B cell (primary cell): Measurements from ENCODE around the gene PYGM. TPM values are rescaled to one million over a fixed set of nuclear protein-coding genes. Genes with fewer than 3 reads are reported as not detected.

Experiments used
- ATAC-seq: fragments of 200-7000 bp; cut with Tn5 transposase; one replicate; pipeline ENCODE4 v1.10.0; 2021; ENCODE audit warnings: low read depth, mild to moderate bottlenecking, moderate number of reproducible peaks, moderate library complexity
- CTCF ChIA-PET: fragments of 350-600 bp; sonication (Branson Sonifier 250); formaldehyde crosslinking; loops from one replicate; lab custom pipeline; 2021; ENCODE audit warnings: antibody characterized with exemption, inconsistent platforms; lab: Charles Lee
- POLR2A ChIA-PET: fragments of 350-600 bp; sonication (Branson Sonifier 250); formaldehyde crosslinking; loops from one replicate; lab custom pipeline; 2021; ENCODE audit warnings: antibody characterized with exemption; lab: Charles Lee
- DNase-seq: peaks from one replicate; pipeline ENCODE4 v3.0.0; 2013
- H2AFZ ChIP-seq: 2 replicates; pipeline ENCODE4 v1.6.1; 2012; ENCODE audit warnings: mild to moderate bottlenecking, low read depth, low read length; ENCODE audit not compliant: insufficient read depth, poor library complexity, severe bottlenecking
- H3K27ac ChIP-seq, 2 donors: 1 replicate in 1 of 2; 2 replicates in 1 of 2; pipeline ENCODE4 v1.5.1; 2012 to 2013; ENCODE audit warnings: low read length in 2 of 2, mild to moderate bottlenecking in 2 of 2, moderate library complexity in 1 of 2
- H3K27me3 ChIP-seq, 4 experiments: fragments of 200-600 bp in 1 of 4; sonication (generic) in 1 of 4; replicated peaks in 1 of 4; 1 replicate in 2 of 4; 2 replicates in 2 of 4; pipeline versions ENCODE4 v1.6.1 to v1.7.0; 2013 to 2016; ENCODE audit warnings: low read length in 3 of 4, mild to moderate bottlenecking in 2 of 4, mixed read lengths in 1 of 4, moderate library complexity in 1 of 4; ENCODE audit not compliant: insufficient read depth in 4 of 4, control insufficient read depth in 3 of 4; ENCODE audit errors: control extremely low read depth in 1 of 4
- H3K36me3 ChIP-seq, 2 experiments: replicated peaks in 1 of 2; 1 replicate in 1 of 2; 2 replicates in 1 of 2; pipeline versions ENCODE4 v1.6.1 to v1.7.1; 2013; ENCODE audit warnings: low read length in 1 of 2; ENCODE audit not compliant: insufficient read depth in 2 of 2, control insufficient read depth in 1 of 2; ENCODE audit errors: control extremely low read depth in 1 of 2, extremely low read depth in 1 of 2
- H3K4me1 ChIP-seq, 2 donors: fragments of 200-600 bp in 1 of 2; sonication (generic) in 1 of 2; 1 replicate in 1 of 2; 2 replicates in 1 of 2; pipeline versions ENCODE4 v1.5.1 to v1.6.1; 2013 to 2017; ENCODE audit warnings: low read length in 2 of 2; ENCODE audit not compliant: control insufficient read depth in 2 of 2, insufficient read depth in 2 of 2
- H3K4me2 ChIP-seq: replicated peaks from 2 replicates; pipeline ENCODE3; 2012; ENCODE audit warnings: mild to moderate bottlenecking, low read depth, low read length; ENCODE audit not compliant: poor library complexity, severe bottlenecking
- H3K4me3 ChIP-seq, 5 experiments: fragments of 200-600 bp in 1 of 5; sonication (generic) in 1 of 5; 1 replicate in 3 of 5; 2 replicates in 2 of 5; pipeline versions ENCODE4 v1.5.1 to v1.7.0; 2011 to 2016; ENCODE audit warnings: low read length in 4 of 5, mild to moderate bottlenecking in 4 of 5, low read depth in 2 of 5, control low read depth in 1 of 5, moderate library complexity in 1 of 5; ENCODE audit not compliant: insufficient read depth in 1 of 5; ENCODE audit errors: control extremely low read depth in 1 of 5, extremely low read depth in 1 of 5
- H3K79me2 ChIP-seq: fragments of 200-600 bp; sonication (generic); one replicate; pipeline ENCODE4 v1.6.0; 2016; ENCODE audit warnings: low read length; ENCODE audit not compliant: control insufficient read depth, insufficient read depth
- H3K9ac ChIP-seq: fragments of 200-600 bp; sonication (generic); 2 replicates; pipeline ENCODE4 v1.6.1; 2017; ENCODE audit warnings: mild to moderate bottlenecking, low read length, moderate library complexity
- H3K9me3 ChIP-seq, 3 donors: one replicate each; pipeline versions ENCODE4 v1.6.1 to v1.7.1; 2013; ENCODE audit warnings: low read length in 2 of 3; ENCODE audit not compliant: control insufficient read depth in 2 of 3, insufficient read depth in 1 of 3; ENCODE audit errors: control extremely low read depth in 1 of 3
- H4K20me1 ChIP-seq: 2 replicates; pipeline ENCODE4 v1.6.0; 2012; ENCODE audit warnings: mild to moderate bottlenecking, low read length; ENCODE audit not compliant: insufficient read depth, control insufficient read depth, poor library complexity, severe bottlenecking
- H3K27ac Mint-ChIP-seq: one replicate; pipeline ENCODE4 v1.8.0; 2021; ENCODE audit warnings: mixed read lengths
- H3K27me3 Mint-ChIP-seq: one replicate; pipeline ENCODE4 v1.8.0; 2021; ENCODE audit warnings: mixed read lengths
- H3K4me1 Mint-ChIP-seq: one replicate; pipeline ENCODE4 v1.8.0; 2021; ENCODE audit warnings: mixed read lengths
- H3K4me3 Mint-ChIP-seq: one replicate; pipeline ENCODE4 v1.8.0; 2021; ENCODE audit warnings: mixed read lengths
- H3K9me3 Mint-ChIP-seq: one replicate; pipeline ENCODE4 v1.8.0; 2022; ENCODE audit warnings: mixed read lengths; ENCODE audit not compliant: insufficient read depth
- EZH2 ChIP-seq: IDR thresholded peaks from 2 replicates; pipeline ENCODE4 v1.6.1; 2012; ENCODE audit warnings: borderline replicate concordance, low read depth, mild to moderate bottlenecking, moderate library complexity, low read length; ENCODE audit not compliant: insufficient read depth, poor library complexity, severe bottlenecking
- WGBS: methylation state at CpG from one replicate; pipeline ENCODE4 v1.1.5; 2013; ENCODE audit warnings: missing lambda C conversion rate; ENCODE audit not compliant: insufficient coverage; 5-methylcytosine and 5-hydroxymethylcytosine counted together
- intact Hi-C: fragments of 100-400 bp; cut with micrococcal nuclease; formaldehyde crosslinking; loops from one replicate; pipeline ENCODE4 v1.10.0; 2022
- polyA plus RNA-seq: library from polyadenylated mRNA; depleted of rRNA; stranded (reverse); fragments of >200 nt; gene quantifications from 2 replicates; pipeline ENCODE4 v1.2.3, GENCODE V29; 2012
- total RNA-seq, 2 donors: library from RNA; stranded (reverse); fragments of 120-200 nt in 1 of 2; gene quantifications; 1 replicate in 1 of 2; 2 replicates in 1 of 2; pipeline versions ENCODE4 v1.2.3 to v1.2.4, GENCODE V29; 2013 to 2022
- TF ChIP-seq, protein P1 (sequence below): fragments of 200-600 bp; IDR thresholded peaks from one replicate; pipeline ENCODE4 v1.8.0; 2022; ENCODE audit warnings: antibody characterized with exemption, mild to moderate bottlenecking

Gene PYGM
- total and polyA plus RNA-seq, 2 donors (not counting 1 experiment from before 2014, with no cell fraction given), result 9.3 to 9.6 TPM

DNA sequence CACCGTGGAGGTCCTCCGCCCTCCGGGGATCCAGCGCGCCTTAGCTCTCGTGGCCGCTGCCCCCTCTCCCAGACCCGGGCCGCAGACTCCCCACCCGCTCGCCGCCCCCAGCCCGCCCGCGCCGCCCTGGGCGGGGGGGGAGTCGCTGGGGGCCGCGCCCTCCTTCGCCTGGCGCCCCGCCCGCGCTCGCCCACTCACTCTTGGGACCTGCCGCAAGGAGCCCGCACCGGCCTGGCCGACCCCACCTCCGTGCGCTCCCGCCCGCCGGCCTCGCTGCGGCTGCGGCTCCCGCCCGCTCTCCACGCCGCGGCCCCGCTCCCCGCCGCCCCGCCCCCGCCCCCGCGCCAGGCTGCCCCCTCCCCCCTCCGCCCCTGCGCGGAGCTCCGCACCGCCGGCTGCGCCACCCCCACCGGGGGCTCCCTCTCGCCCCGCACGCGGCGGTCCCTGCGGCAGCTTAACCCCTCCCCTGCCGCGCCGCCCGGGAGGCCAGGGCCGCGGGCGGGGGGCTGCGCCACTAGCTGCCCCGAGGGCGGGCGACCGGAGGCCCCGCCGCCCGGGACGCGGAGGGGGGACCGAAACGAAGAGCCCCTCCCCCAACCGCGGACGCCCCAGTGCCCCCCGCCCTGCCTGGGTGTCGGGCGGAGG is 15.1 kb downstream of the PYGM start:
- Histone ChIP-seq H2AFZ (peak overlapping the region; percentile 75), H3K79me2 (peaks cover 46% of the 10 kb centered on the region), H3K27me3 (no peaks in the 10 kb centered on the region), H3K36me3 (peaks cover 0 to 26% of the 10 kb centered on the region in 2 experiments), H3K4me2 (peak overlapping the region; percentile 99), H4K20me1 (peaks cover 44% of the 10 kb centered on the region), H3K9ac (peak overlapping the region; percentile 94), H3K4me1 (peaks cover 22 to 42% of the 10 kb centered on the region in 2 donors), H3K4me3 (peak overlapping the region; percentile 71 to 99 (median 86)), H3K27ac (peak overlapping the region; percentile 97 to 98), H3K9me3 (no peaks in the 10 kb centered on the region)
- intact Hi-C loops, result loop anchor here (1.0 to 10.0 kb wide), 8 partner anchors 28 to 830 kb away; partner anchors contain the start of genes CDC42BPG, EHBP1L1, EHD1 and FAM89B
- H3K27me3 Mint-ChIP-seq, result no peaks in the 10 kb centered on the region
- H3K4me3 Mint-ChIP-seq, result peak overlapping the region; percentile 97
- under 1% methylated on average over 61 of the region's 89 CpGs for WGBS
- ChIA-PET CTCF (interaction anchor here (0.7 to 13.7 kb wide), 15 partner anchors 9 to 148 kb away, joined by 3 to 280 read pairs (median 10); partner anchors contain the start of genes CDC42BPG, MAP4K2 and SF1), POLR2A (interaction anchor here (0.6 to 8.9 kb wide), 21 partner anchors 11 to 960 kb away, joined by 3 to 175 read pairs (median 4); partner anchors contain the start of genes CDC42BPG, EHD1, FAU and MAP4K2)
- H3K9me3 Mint-ChIP-seq, result no peaks in the 10 kb centered on the region
- TF ChIP-seq EZH2, result no peak
- TF ChIP-seq, protein P1, sequence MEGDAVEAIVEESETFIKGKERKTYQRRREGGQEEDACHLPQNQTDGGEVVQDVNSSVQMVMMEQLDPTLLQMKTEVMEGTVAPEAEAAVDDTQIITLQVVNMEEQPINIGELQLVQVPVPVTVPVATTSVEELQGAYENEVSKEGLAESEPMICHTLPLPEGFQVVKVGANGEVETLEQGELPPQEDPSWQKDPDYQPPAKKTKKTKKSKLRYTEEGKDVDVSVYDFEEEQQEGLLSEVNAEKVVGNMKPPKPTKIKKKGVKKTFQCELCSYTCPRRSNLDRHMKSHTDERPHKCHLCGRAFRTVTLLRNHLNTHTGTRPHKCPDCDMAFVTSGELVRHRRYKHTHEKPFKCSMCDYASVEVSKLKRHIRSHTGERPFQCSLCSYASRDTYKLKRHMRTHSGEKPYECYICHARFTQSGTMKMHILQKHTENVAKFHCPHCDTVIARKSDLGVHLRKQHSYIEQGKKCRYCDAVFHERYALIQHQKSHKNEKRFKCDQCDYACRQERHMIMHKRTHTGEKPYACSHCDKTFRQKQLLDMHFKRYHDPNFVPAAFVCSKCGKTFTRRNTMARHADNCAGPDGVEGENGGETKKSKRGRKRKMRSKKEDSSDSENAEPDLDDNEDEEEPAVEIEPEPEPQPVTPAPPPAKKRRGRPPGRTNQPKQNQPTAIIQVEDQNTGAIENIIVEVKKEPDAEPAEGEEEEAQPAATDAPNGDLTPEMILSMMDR, result no peak
- no peak for DNase-seq
- peak; percentile 6 for ATAC-seq
- H3K27ac Mint-ChIP-seq, result peak overlapping the region; percentile 100
- peaks cover 55% of the 10 kb centered on the region for H3K4me1 Mint-ChIP-seq
